ENCODE data around the gene THUMPD3.

DNA sequence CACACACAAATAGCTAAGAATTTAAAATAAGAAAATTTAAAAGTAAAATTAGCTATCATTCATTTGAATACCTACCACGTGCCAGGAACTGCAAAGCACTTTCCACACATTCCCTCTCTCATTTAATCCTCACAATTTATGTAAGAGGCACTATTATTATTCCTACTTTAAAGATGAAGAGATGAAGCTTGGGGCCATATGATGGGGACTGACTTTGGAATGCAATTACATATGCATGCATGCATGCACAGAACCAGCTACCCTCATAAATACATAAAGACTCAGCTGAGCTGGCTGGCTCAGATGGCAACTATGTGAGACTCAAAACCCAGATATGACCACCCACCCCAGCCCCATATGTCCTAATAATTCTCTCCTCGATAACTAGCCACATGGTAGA, 31.7 kb upstream of the THUMPD3 start:
- TF ChIP-seq CTCF (IDR thresholded peaks at IDR 0.05) (no peak), POLR2A (IDR thresholded peaks at IDR 0.05) (no peak)
